HepG2 (cell line): ENCODE data around the gene RAB6B. TPM values are rescaled to one million over a fixed set of nuclear protein-coding genes. Genes with fewer than 3 reads are reported as not detected.

Source experiments
- ATAC-seq: fragments of 200-7000 bp; cut with Tn5 transposase; 3 replicates; pipeline ENCODE4 v1.9.1; 2020; ENCODE audit warnings: mild to moderate bottlenecking, moderate library complexity
- BruUV-seq: library from RNA; stranded (reverse); fragments of 400-500 nt; replicated peaks from 2 replicates; lab custom pipeline; 2021; lab: Mats Ljungman, UMichigan
- CTCF ChIA-PET: fragments of 300-600 bp; formaldehyde crosslinking; extraction: SDS; loops from one replicate; lab custom pipeline; 2021; ENCODE audit warnings: low total read pairs, inconsistent platforms, low intra/inter-chr PET ratio; lab: Yijun Ruan, JAX
- POLR2A ChIA-PET: fragments of 350-600 bp; sonication (Branson Sonifier 250); formaldehyde crosslinking; loops from one replicate; lab custom pipeline; 2020; ENCODE audit warnings: antibody characterized with exemption, inconsistent platforms; lab: Yijun Ruan, JAX
- DNase-seq: peaks from one replicate; pipeline ENCODE4 v3.0.0-alpha.2; 2015; ENCODE audit warnings: low spot score
- FAIRE-seq: peaks from 3 replicates; lab custom pipeline; 2011; peaks lifted over from hg19 to GRCh38; lab: Jason Lieb, UNC
- H2AFZ ChIP-seq: one replicate; pipeline ENCODE4 v1.6.1; 2011; ENCODE audit warnings: low read length, inconsistent platforms
- H3K27ac ChIP-seq: fragments of 300-600 bp; 3 replicates; pipeline ENCODE4 v1.8.0; 2011; ENCODE audit warnings: mixed run types, mild to moderate bottlenecking, mixed read lengths, low read length, inconsistent platforms; ENCODE audit not compliant: insufficient read depth; ENCODE audit errors: extremely low read length
- H3K27me3 ChIP-seq, 2 experiments: fragments of 200-600 bp in 1 of 2; 2 replicates in 1 of 2; 3 replicates in 1 of 2; pipeline versions ENCODE4 v1.6.0 to v1.8.0; 2011; ENCODE audit warnings: low read length in 2 of 2, mild to moderate bottlenecking in 2 of 2, moderate library complexity in 2 of 2, inconsistent platforms in 1 of 2; ENCODE audit not compliant: insufficient read depth in 2 of 2, control insufficient read depth in 1 of 2
- H3K36me3 ChIP-seq, 2 experiments: fragments of 200-600 bp in 1 of 2; replicated peaks in 1 of 2; 2 replicates in 1 of 2; 3 replicates in 1 of 2; pipeline versions ENCODE4 v1.5.1 to v1.8.0; 2011; ENCODE audit warnings: low read length in 2 of 2, inconsistent platforms in 1 of 2; ENCODE audit not compliant: insufficient read depth in 2 of 2, control insufficient read depth in 1 of 2
- H3K4me1 ChIP-seq: 2 replicates; pipeline ENCODE4 v1.5.1; 2012; ENCODE audit warnings: low read length, inconsistent platforms; ENCODE audit not compliant: insufficient read depth
- H3K4me2 ChIP-seq: 2 replicates; pipeline ENCODE4 v1.6.0; 2011; ENCODE audit warnings: low read depth, low read length, inconsistent platforms
- H3K4me3 ChIP-seq, 3 experiments: fragments of 200-600 bp in 1 of 3; sonication (generic), shearing (Covaris generic) in 1 of 3; replicated peaks in 1 of 3; 2 replicates each; pipeline ENCODE4 v1.5.1; 2011 to 2016; ENCODE audit warnings: low read length in 3 of 3, inconsistent platforms in 2 of 3, low read depth in 2 of 3, mild to moderate bottlenecking in 2 of 3, control low read depth in 1 of 3, mixed read lengths in 1 of 3; ENCODE audit not compliant: insufficient read depth in 1 of 3
- H3K79me2 ChIP-seq: one replicate; pipeline ENCODE4 v1.6.1; 2011; ENCODE audit warnings: low read length, inconsistent platforms; ENCODE audit not compliant: insufficient read depth
- H3K9ac ChIP-seq: 2 replicates; pipeline ENCODE4 v1.6.0; 2011; ENCODE audit warnings: mild to moderate bottlenecking, low read depth, low read length, inconsistent platforms; ENCODE audit not compliant: insufficient read depth
- H3K9me3 ChIP-seq: 2 replicates; pipeline ENCODE4 v1.5.1; 2012; ENCODE audit warnings: mild to moderate bottlenecking, low read length
- H4K20me1 ChIP-seq: 2 replicates; pipeline ENCODE4 v1.6.0; 2011; ENCODE audit warnings: inconsistent platforms, mild to moderate bottlenecking, low read length, moderate library complexity; ENCODE audit not compliant: insufficient read depth
- AFF4 ChIP-seq: sonication (generic); formaldehyde crosslinking; IDR thresholded peaks from 2 replicates; pipeline ENCODE4 v1.4.0; 2020; ENCODE audit warnings: missing genetic modification reagents
- ATF1 ChIP-seq: IDR thresholded peaks from 2 replicates; pipeline ENCODE4 v1.6.1; 2016; ENCODE audit warnings: mild to moderate bottlenecking, control low read depth
- PAF1 ChIP-seq: IDR thresholded peaks from 2 replicates; pipeline ENCODE4 v1.6.1; 2016; ENCODE audit warnings: missing genetic modification reagents, missing compliant biosample characterization
- PHF21A ChIP-seq: sonication (generic); formaldehyde crosslinking; IDR thresholded peaks from 2 replicates; pipeline ENCODE4 v1.5.0; 2020; ENCODE audit warnings: mild to moderate bottlenecking, missing genetic modification reagents
- POLR2G ChIP-seq: fragments of 200-400 bp; formaldehyde crosslinking; IDR thresholded peaks from 2 replicates; pipeline ENCODE4 v1.6.1; 2018; ENCODE audit warnings: mild to moderate bottlenecking, low read depth, low read length, moderate library complexity
- SRF ChIP-seq: IDR thresholded peaks from 2 replicates; pipeline ENCODE4 v1.6.1; 2011; ENCODE audit warnings: mild to moderate bottlenecking, low read depth, low read length, moderate library complexity
- TFDP1 ChIP-seq: IDR thresholded peaks from 2 replicates; pipeline ENCODE4 v1.6.1; 2016; ENCODE audit warnings: missing compliant biosample characterization, missing genetic modification reagents, borderline replicate concordance
- U2AF2 ChIP-seq: fragments of 200-400 bp; formaldehyde crosslinking; IDR thresholded peaks from 2 replicates; pipeline ENCODE4 v1.6.1; 2017; ENCODE audit warnings: low read depth, mild to moderate bottlenecking, low read length
- ZBTB14 ChIP-seq: sonication (generic); formaldehyde crosslinking; IDR thresholded peaks from 2 replicates; pipeline ENCODE4 v1.4.0; 2020; ENCODE audit warnings: missing genetic modification reagents
- ZNF101 ChIP-seq: sonication (generic); formaldehyde crosslinking; IDR thresholded peaks from 2 replicates; pipeline ENCODE4 v1.4.0; 2020; ENCODE audit warnings: mild to moderate bottlenecking, low read depth, missing genetic modification reagents, borderline replicate concordance
- ZNF235 ChIP-seq: sonication (generic); formaldehyde crosslinking; IDR thresholded peaks from 2 replicates; pipeline ENCODE4 v1.8.1; 2023; ENCODE audit warnings: mild to moderate bottlenecking, missing genetic modification reagents, borderline replicate concordance
- ZNF331 ChIP-seq: sonication (generic); formaldehyde crosslinking; IDR thresholded peaks from 2 replicates; pipeline ENCODE4 v1.4.0; 2020; ENCODE audit warnings: missing genetic modification reagents
- ZNF713 ChIP-seq: sonication (generic); formaldehyde crosslinking; IDR thresholded peaks from 2 replicates; pipeline ENCODE4 v1.4.0; 2020; ENCODE audit warnings: mild to moderate bottlenecking, missing genetic modification reagents
- ZNF850 ChIP-seq: sonication (generic); formaldehyde crosslinking; conservative IDR thresholded peaks from 2 replicates; pipeline ENCODE4 v1.9.0; 2021; ENCODE audit warnings: mild to moderate bottlenecking, missing genetic modification reagents
- WGBS: methylation state at CpG from one replicate; pipeline ENCODE4 v1.1.6; 2017; ENCODE audit warnings: low lambda C conversion rate; 5-methylcytosine and 5-hydroxymethylcytosine counted together
- in situ Hi-C: cut with HindIII; loops from 2 replicates; pipeline ENCODE4 v1.10.0; 2017; ENCODE audit warnings: low pct_unique_long_range_greater_than_20kb; ENCODE audit not compliant: extremely low pct_ligation_motif_present
- intact Hi-C: fragments of 100-400 bp; cut with micrococcal nuclease; formaldehyde crosslinking; loops from one replicate; pipeline ENCODE4 v1.10.0; 2022; ENCODE audit not compliant: unreplicated experiment
- polyA plus RNA-seq, 8 experiments: library from polyadenylated mRNA; depleted of rRNA in 3 of 8; stranded (reverse) in 7 of 8; unstranded in 1 of 8; fragments of >200 nt; fragmentation: Illumina TruSeq in 4 of 8; extraction: Trizol in 4 of 8; gene quantifications; 2 replicates each; pipeline versions ENCODE4 v1.2.1 to v1.2.3, GENCODE V29; 2011 to 2016; ENCODE audit warnings: low read depth in 4 of 8, missing spikeins in 1 of 8, mixed read lengths in 1 of 8; ENCODE audit not compliant: insufficient read depth in 1 of 8
- total RNA-seq, 5 experiments: library from RNA; depleted of rRNA; stranded (reverse); fragments of >200 nt; fragmentation: Illumina TruSeq; extraction: Trizol; gene quantifications; 2 replicates each; pipeline ENCODE4 v1.2.3, GENCODE V29; 2016; ENCODE audit warnings: low read depth in 1 of 5

The RAB6B gene
- total and polyA plus RNA-seq, 2 of the 13 experiments (the other 11 are each of a cell fraction or from before 2014, with no cell fraction given), result 0.16 TPM; not detected in 1

GRCh38 chr3:133782454-133782853 is 113.2 kb downstream of the RAB6B start:
- peaks cover 7 to 11% of the 10 kb centered on the region in 2 experiments for H3K36me3 ChIP-seq
- no peak overlapping the region for H2AFZ ChIP-seq
- no peak overlapping the region for H3K4me2 ChIP-seq
- H4K20me1 ChIP-seq, result peaks cover 18% of the 10 kb centered on the region
- CTCF ChIA-PET, result no interaction called here
- ATAC-seq (peak; percentile 40), FAIRE-seq (no peak), DNase-seq (no peak)
- peak; percentile 57; the same call in 1 of the 2 replicates for TF ChIP-seq POLR2G
- no peak for TF ChIP-seq PHF21A (CRISPR knock-in tag)
- TF ChIP-seq PAF1 (CRISPR knock-in tag), result peak; percentile 76; the same call in 1 of the 2 replicates
- H3K4me1 ChIP-seq, result no peaks in the 10 kb centered on the region
- H3K27ac ChIP-seq, result no peak overlapping the region
- BruUV-seq, result no TSS peak
- no peak overlapping the region for H3K9ac ChIP-seq
- in situ Hi-C loops (no loop called here), intact Hi-C loops (no loop called here)
- POLR2A ChIA-PET, result no interaction called here
- no peaks in the 10 kb centered on the region for H3K79me2 ChIP-seq
- WGBS, result 88% methylated on average over 2 of the region's 2 CpGs
- no peaks in the 10 kb centered on the region for H3K27me3 ChIP-seq
- H3K9me3 ChIP-seq, result no peaks in the 10 kb centered on the region
- no peak overlapping the region for H3K4me3 ChIP-seq

GRCh38 chr3:133781570-133781969 is 114.1 kb downstream of the RAB6B start:
- in situ Hi-C loops, result no loop called here
- H3K36me3 ChIP-seq, result peaks cover 14 to 18% of the 10 kb centered on the region in 2 experiments
- FAIRE-seq, result no peak
- CTCF ChIA-PET, result no interaction called here
- H3K79me2 ChIP-seq, result no peaks in the 10 kb centered on the region
- H3K4me2 ChIP-seq, result no peak overlapping the region
- H3K27ac ChIP-seq, result no peak overlapping the region
- H3K4me3 ChIP-seq, result no peak overlapping the region
- H2AFZ ChIP-seq, result no peak overlapping the region
- intact Hi-C loops, result no loop called here
- no peaks in the 10 kb centered on the region for H3K4me1 ChIP-seq
- H3K27me3 ChIP-seq, result no peaks in the 10 kb centered on the region
- H3K9me3 ChIP-seq, result no peaks in the 10 kb centered on the region
- no peak for DNase-seq
- BruUV-seq, result no TSS peak
- H4K20me1 ChIP-seq, result peaks cover 23% of the 10 kb centered on the region
- no peak for ATAC-seq
- H3K9ac ChIP-seq, result no peak overlapping the region
- POLR2A ChIA-PET, result interaction anchor here (0.7 kb wide), 1 partner anchor 19 kb away, joined by 3 read pairs; no protein-coding TSS in a partner anchor
- TF ChIP-seq SRF, result no peak
- no peak for TF ChIP-seq ATF1 (CRISPR knock-in tag)
- no peak for TF ChIP-seq ZBTB14 (CRISPR knock-in tag)
- no peak for TF ChIP-seq U2AF2
- TF ChIP-seq ZNF713 (CRISPR knock-in tag), result no peak
- TF ChIP-seq ZNF101 (CRISPR knock-in tag), result no peak
- TF ChIP-seq ZNF235, result no peak
- no peak for TF ChIP-seq ZNF331 (CRISPR knock-in tag)
- TF ChIP-seq AFF4, result no peak
- no peak for TF ChIP-seq ZNF850 (CRISPR knock-in tag)
- TF ChIP-seq TFDP1 (CRISPR knock-in tag), result no peak
